IPS-15b (cell line): ENCODE measurements around the gene PIK3R5.

Source experiments
- H3K27me3 ChIP-seq: one replicate; pipeline ENCODE4 v1.6.1; 2013; ENCODE audit warnings: low read length; ENCODE audit not compliant: control insufficient read depth, insufficient read depth
- H3K36me3 ChIP-seq: one replicate; pipeline ENCODE4 v1.6.1; 2013; ENCODE audit warnings: low read length; ENCODE audit not compliant: control insufficient read depth, insufficient read depth
- H3K4me1 ChIP-seq: one replicate; pipeline ENCODE4 v1.6.1; 2013; ENCODE audit warnings: mild to moderate bottlenecking, low read length; ENCODE audit not compliant: control insufficient read depth, insufficient read depth
- H3K4me3 ChIP-seq: one replicate; pipeline ENCODE4 v1.5.1; 2013; ENCODE audit warnings: low read depth, low read length
- H3K9ac ChIP-seq: one replicate; pipeline ENCODE4 v1.6.1; 2013; ENCODE audit warnings: low read depth, mild to moderate bottlenecking, low read length
- H3K9me3 ChIP-seq: one replicate; pipeline ENCODE4 v1.6.1; 2013; ENCODE audit warnings: mild to moderate bottlenecking, low read length; ENCODE audit not compliant: control insufficient read depth, insufficient read depth

The PIK3R5 gene

DNA sequence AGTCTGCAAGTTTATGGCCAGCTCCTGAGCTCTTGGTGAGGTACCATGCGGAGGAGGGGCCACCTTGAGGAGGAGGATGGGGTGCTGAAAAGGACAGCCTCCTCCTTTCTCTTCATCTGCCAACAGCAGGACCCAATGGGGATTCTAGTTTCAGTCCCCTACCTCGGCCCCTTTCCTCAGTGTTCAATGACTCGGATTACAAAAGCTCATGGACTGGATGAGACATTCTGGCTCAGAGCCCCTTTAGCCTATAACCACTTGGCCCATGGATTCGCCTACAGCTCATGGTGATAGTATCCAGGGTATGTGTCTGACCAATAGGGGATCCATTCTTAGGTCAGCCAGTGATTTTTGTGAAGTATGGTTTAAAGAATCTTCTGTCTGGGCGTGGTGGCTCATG lies 89.5 kb downstream of the PIK3R5 start:
- Histone ChIP-seq H3K27me3 (no peaks in the 10 kb centered on the region), H3K4me1 (peaks cover 4% of the 10 kb centered on the region), H3K9me3 (no peaks in the 10 kb centered on the region), H3K36me3 (no peaks in the 10 kb centered on the region), H3K4me3 (no peak overlapping the region), H3K9ac (no peak overlapping the region)

DNA sequence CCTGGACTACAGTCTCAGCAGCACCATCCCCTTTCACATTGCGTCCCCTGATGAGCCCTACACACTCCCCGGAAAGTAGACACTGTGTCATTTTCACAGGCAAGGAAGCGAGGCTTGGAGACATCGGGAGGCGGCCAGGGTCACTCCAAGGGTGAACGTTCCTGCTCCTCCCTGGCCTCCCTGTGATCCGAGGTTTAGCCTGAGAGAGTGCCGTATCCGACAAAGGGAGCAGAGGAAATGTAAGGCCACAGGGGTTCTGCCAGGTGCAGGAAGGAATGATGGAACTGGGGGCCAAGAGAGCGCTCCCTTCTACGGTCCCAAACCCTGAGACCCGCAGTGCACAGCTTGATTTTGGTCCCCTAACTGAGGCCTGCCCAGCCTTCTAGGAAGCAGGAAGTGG lies 90.1 kb downstream of the PIK3R5 start:
- Histone ChIP-seq H3K27me3 (no peaks in the 10 kb centered on the region), H3K9ac (no peak overlapping the region)

DNA sequence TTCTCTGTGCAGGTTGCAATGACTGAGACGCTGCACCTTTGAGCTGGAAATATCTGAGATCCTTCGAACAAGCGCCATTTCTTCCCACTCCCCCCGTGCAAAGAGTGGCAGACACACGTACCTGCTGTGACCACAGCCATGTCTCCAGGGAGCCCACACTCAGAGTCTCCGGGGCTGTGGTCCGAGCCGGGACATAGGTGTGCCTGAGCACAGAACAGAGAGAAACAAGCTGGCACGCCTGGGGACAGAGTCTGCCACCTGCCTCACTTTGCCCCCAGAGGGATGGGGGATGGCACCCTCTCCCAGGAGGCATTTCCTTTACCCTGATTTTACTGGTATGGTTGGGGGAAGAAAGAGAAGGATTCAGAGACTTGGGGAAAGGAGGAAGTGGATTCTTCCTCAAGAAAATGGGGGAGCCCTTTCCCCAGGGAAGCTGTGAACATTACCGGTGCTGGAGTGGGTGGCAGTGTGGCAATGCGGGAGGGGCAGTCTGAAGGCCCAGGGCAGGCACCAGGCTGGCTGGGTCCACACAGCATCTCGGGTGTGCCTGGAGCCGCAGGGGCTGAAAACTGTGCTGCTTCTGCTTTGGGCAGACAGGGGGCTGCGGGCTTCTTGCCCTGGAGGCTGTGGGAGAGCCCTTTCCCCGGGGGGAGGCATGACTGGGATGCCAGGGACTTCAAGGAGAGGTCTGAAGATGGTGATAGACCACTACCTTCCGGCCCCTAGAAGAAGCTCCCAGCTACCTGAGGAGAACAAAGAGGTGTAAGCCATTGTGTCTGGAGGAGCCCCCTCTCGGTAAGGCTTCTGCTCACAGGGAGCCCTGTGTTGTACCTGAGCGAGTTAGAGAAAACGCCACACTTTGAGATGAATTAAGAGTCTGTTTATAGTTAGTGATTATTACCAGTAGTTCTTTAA lies 91.4 kb downstream of the PIK3R5 start:
- no peak overlapping the region for H3K4me3 ChIP-seq
- H3K9me3 ChIP-seq, result no peaks in the 10 kb centered on the region
- peaks cover 4% of the 10 kb centered on the region for H3K4me1 ChIP-seq
- no peak overlapping the region for H3K9ac ChIP-seq
- peaks cover under 1% of the 10 kb centered on the region for H3K27me3 ChIP-seq
- H3K36me3 ChIP-seq, result no peaks in the 10 kb centered on the region

More for the DNA sequence above, 90.1 kb downstream of the PIK3R5 start:
- Histone ChIP-seq H3K36me3 (no peaks in the 10 kb centered on the region), H3K4me1 (peaks cover 4% of the 10 kb centered on the region), H3K4me3 (no peak overlapping the region), H3K9me3 (no peaks in the 10 kb centered on the region)

DNA sequence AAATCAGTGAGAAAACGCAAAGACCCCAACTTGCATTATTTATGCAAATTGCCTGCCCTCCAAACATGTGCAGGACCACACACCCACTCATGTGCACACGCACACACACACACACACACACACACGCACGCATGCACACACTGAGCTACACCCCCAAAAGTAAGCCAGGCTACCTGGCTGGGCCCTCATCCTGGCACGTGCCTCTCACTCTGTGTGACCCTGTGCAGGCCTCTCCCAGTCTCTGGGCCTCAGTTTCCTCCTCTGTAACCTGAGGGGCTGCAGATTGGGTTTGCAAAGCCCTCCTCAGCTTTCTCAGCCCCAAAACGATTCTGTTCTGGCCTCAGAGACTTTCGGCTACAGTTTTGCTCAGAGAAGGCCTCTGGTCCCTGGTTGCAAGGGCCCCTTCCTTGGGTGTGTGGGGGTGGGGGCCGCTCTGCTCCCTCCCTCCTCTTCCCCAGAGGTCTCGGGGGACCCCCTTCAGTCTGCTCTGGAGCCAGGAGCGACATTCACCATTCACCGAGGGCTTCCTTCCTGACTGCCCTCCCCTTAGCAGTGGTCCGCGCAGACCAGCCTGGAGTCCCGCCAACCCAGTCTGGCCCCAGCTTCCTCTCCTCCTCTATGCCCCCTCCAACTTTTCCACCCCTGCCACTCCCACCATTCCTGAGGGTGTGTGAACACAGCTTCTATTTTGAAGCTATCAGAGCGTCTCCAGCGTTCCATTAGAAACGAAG lies 92.6 kb downstream of the PIK3R5 start:
- H3K9me3 ChIP-seq, result no peaks in the 10 kb centered on the region
- H3K4me1 ChIP-seq, result peaks cover 4% of the 10 kb centered on the region
- no peak overlapping the region for H3K4me3 ChIP-seq
- H3K36me3 ChIP-seq, result no peaks in the 10 kb centered on the region
- no peak overlapping the region for H3K9ac ChIP-seq
- H3K27me3 ChIP-seq, result peaks cover 5% of the 10 kb centered on the region

DNA sequence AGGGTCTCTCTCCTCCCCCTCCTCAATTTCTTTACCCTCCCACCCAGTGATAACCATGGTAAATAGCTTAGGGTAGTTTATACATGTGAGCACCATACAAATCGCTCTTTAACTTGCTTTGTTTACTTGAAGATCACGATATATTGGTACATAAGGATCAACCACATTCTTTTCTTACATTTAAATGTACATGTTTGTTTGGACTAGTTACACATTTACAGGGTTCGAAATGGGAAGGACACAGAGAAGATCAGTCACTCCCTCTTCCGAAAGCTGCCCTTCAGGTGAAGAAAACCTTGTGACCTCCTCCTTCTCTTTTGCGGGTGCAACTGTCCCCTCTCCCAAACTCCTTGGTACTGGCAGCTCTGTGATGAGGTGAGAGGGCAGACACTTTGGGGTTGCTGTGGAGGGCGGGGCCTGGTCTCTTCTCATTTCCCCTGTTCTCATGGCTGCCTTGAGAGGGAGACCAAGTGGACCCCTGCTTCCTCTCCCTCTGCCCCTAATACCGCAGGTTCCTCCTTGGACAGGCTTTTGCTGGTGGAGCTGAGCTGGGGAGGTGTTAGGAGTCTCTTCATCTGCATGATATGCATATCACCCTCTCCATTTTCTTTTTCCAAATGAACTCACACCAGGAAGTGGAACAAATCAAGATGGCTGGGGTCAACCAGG lies 93.3 kb downstream of the PIK3R5 start:
- peaks cover 4% of the 10 kb centered on the region for H3K4me1 ChIP-seq
- H3K9ac ChIP-seq, result no peak overlapping the region
- no peaks in the 10 kb centered on the region for H3K9me3 ChIP-seq
- no peak overlapping the region for H3K4me3 ChIP-seq
- peaks cover 5% of the 10 kb centered on the region for H3K27me3 ChIP-seq
- H3K36me3 ChIP-seq, result no peaks in the 10 kb centered on the region

DNA sequence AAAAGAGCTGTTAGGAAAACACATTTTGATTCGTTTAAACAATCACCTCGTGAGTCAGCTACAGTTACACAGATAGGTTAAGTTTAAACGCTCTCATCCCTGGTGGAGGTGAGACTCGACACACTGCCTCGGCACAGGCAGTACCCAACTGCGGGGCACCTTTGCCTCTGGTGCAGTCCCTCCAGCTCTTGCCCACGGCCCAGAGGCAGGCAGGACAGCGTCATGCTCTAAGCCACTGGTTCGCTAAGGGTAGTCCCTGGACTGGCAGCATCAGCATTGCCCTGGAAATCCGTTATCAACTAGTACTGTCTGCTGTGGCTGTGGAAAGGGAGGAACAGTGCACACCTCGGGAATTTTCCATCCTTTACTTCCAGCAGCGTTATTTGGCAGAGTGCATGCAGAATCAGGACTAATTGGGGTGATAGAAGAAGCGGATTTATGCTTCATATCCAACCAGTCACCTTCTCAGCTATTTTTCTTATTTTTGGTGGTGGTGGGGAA lies 94.4 kb downstream of the PIK3R5 start:
- Histone ChIP-seq H3K9ac (no peak overlapping the region), H3K4me1 (peaks cover 4% of the 10 kb centered on the region), H3K27me3 (peaks cover 5% of the 10 kb centered on the region), H3K9me3 (no peaks in the 10 kb centered on the region), H3K4me3 (no peak overlapping the region), H3K36me3 (no peaks in the 10 kb centered on the region)

DNA sequence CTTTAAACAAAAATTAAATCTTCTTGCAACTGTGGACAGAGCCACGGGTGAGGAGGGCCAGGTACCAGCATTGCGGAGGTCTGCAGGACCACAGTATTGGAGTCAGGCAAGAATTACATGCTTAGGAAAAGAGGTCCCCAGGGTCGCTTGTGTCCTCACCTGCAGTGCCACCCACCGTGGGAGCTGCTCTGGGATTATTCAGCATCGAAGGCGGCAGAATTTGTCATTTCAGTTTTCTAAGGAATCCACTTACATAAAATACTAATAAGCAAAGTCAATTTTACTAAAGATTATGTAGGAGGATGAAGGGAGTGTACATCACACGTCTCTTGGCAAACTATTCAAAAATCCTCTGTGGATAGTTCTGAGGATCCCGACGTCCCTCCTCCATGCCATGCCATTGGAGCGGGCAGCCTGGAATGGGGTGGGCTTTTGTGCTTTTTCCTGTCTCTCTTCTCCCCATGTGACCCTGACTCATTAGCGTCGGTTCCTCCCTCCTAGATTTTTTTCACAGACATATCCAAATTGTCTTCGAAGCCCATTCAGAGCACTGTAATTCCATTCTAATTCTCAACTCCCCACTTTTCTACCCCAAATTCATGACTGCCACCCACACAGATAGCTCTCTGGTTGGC lies 95.0 kb downstream of the PIK3R5 start:
- Histone ChIP-seq H3K36me3 (no peaks in the 10 kb centered on the region), H3K27me3 (peaks cover 5% of the 10 kb centered on the region), H3K4me3 (no peak overlapping the region), H3K9ac (no peak overlapping the region), H3K9me3 (no peaks in the 10 kb centered on the region), H3K4me1 (peaks cover 2% of the 10 kb centered on the region)

DNA sequence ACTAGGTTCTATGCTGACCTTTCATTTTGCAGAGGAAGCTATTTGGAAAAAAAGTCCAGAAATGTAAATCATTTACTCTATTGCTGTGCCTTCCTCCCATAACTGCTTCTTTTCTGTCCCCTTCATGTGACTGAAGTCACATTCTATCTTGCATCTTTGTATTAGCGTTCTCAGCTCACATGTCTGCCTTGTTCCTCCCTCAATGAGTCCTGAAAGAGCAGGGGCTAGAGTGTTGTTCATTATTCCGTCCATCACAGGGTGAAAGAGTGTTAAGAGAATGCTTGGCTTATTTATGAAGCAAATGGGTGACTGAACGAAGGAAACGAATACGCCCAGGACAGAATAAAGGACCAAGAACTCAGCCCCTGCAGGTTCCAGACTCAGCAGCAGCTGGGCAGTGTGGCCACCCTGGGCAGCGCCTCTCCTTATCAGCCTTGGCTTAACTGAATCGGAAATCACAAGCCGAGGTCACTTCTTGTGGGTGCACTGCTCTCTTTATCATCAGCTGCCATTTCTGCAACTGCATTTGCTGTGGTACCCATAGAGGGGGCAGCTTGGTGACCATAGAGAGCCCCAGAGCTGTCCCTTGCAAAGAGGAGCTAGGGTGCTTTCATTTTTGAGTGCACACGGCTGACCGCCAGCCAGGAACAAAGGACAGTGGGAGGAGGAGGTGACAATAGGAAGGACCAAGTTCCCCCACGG lies 96.2 kb downstream of the PIK3R5 start:
- Histone ChIP-seq H3K4me3 (no peak overlapping the region), H3K36me3 (no peaks in the 10 kb centered on the region), H3K27me3 (peaks cover 5% of the 10 kb centered on the region), H3K9ac (no peak overlapping the region), H3K9me3 (no peaks in the 10 kb centered on the region), H3K4me1 (peaks cover 2% of the 10 kb centered on the region)

DNA sequence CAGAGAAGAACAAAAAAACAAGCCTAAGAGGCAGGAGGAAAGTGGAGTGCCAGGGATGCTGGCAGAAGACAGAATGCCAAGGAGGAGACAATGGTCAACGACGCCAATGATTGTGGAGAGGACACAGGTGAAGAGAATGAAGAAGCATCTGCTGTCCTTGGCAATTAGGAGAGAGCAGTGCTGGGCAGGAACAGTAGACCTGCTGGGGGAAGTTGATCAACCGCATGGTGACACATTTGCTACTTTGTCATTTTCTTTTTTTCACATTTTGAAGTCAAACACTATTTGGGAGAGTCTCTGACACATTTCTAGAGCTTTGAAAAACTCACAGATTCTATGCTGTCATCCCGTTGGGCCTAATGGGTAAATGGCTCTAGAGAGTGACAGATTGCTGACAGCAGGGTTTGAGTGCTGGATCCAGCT lies 97.0 kb downstream of the PIK3R5 start:
- no peaks in the 10 kb centered on the region for H3K9me3 ChIP-seq
- no peak overlapping the region for H3K4me3 ChIP-seq
- H3K4me1 ChIP-seq, result peaks cover 2% of the 10 kb centered on the region
- H3K36me3 ChIP-seq, result no peaks in the 10 kb centered on the region
- H3K27me3 ChIP-seq, result peaks cover 5% of the 10 kb centered on the region
- H3K9ac ChIP-seq, result no peak overlapping the region

DNA sequence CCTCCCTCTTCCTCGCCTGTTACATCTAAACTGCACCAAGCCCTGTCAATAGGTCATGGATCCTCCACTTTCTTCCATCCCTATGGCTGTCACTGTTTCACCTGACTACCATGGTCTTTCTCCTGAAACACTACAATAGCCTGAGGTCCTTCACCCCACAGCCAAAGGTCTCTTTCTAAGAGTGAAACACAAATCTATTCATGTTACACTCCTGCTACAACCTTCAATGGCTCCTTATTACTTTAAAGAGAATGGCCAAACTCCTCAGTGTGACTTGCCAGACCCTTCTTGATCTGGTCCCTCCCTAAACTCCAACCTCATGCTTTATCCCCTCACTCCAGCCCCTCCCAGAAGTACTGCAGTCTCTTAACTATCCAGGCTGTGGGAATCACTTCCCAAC lies 97.4 kb downstream of the PIK3R5 start:
- H3K9ac ChIP-seq, result no peak overlapping the region
- peaks cover 2% of the 10 kb centered on the region for H3K4me1 ChIP-seq
- H3K27me3 ChIP-seq, result peaks cover 5% of the 10 kb centered on the region
- no peaks in the 10 kb centered on the region for H3K36me3 ChIP-seq
- H3K4me3 ChIP-seq, result no peak overlapping the region
- no peaks in the 10 kb centered on the region for H3K9me3 ChIP-seq
